ENCODE results near the gene DDX17. TPM values are rescaled to one million over a fixed set of nuclear protein-coding genes. Genes with fewer than 3 reads are reported as not detected.

The DDX17 gene
- total and polyA plus RNA-seq, 2 of the 4 experiments (the other 2 are of a cell fraction) = 240 to 371 TPM

GRCh38 chr22:38523029-38523428 lies 16.9 kb upstream of the DDX17 start:
- Histone ChIP-seq H2AK5ac (ENCODE audit: low read depth, low read length) (no peak overlapping the region), H3K4me3 (ENCODE audit: insufficient read depth, low read depth, low read length) (no peak overlapping the region), H3K36me3 (ENCODE audit: control insufficient read depth, insufficient read depth, low read length) (no peaks in the 10 kb centered on the region), H3K56ac (ENCODE audit: extremely low read depth, insufficient read depth, low read length) (no peak overlapping the region), H3K23ac (ENCODE audit: low read depth, low read length) (no peak overlapping the region), H4K20me1 (ENCODE audit: insufficient read depth, low read length) (no peaks in the 10 kb centered on the region), H4K91ac (ENCODE audit: insufficient read depth, low read depth, low read length) (no peak overlapping the region), H2AK9ac (replicated peaks; ENCODE audit: low read depth, low read length, poor library complexity) (no peak overlapping the region), H3K79me1 (ENCODE audit: low read depth in 1 of 2, low read length in 2 of 2) (no peaks in the 10 kb centered on the region), H3K9me1 (ENCODE audit: insufficient read depth, low read length) (no peaks in the 10 kb centered on the region), H3K27ac (ENCODE audit: insufficient read depth, low read length) (no peak overlapping the region), H2BK15ac (ENCODE audit: low read depth, low read length) (no peak overlapping the region), H2BK20ac (ENCODE audit: low read depth, low read length) (no peak overlapping the region), H4K8ac (ENCODE audit: low read depth in 2 of 2, low read length in 2 of 2) (no peak overlapping the region), H3K14ac (replicated peaks; ENCODE audit: low read depth, low read length) (no peak overlapping the region), H2BK120ac (ENCODE audit: low read depth, low read length) (no peak overlapping the region), H3K9ac (ENCODE audit: low read depth, low read length) (no peak overlapping the region), H2BK5ac (ENCODE audit: low read depth, low read length, poor library complexity, severe bottlenecking) (no peak overlapping the region), H3K4me1 (ENCODE audit: control insufficient read depth, insufficient read depth, low read length) (no peaks in the 10 kb centered on the region), H3K9me3 (ENCODE audit: control insufficient read depth, insufficient read depth, low read length) (no peaks in the 10 kb centered on the region), H3K4me2 (ENCODE audit: low read depth, low read length) (no peak overlapping the region), H4K5ac (ENCODE audit: low read depth, low read length) (no peak overlapping the region), H3K18ac (ENCODE audit: low read depth, low read length) (no peak overlapping the region), H3K27me3 (ENCODE audit: control insufficient read depth, insufficient read depth, low read length) (peaks cover 10% of the 10 kb centered on the region), H3K4ac (ENCODE audit: low read depth, low read length) (no peak overlapping the region), H2AFZ (replicated peaks; ENCODE audit: low read length, poor library complexity) (no peak overlapping the region)
- dilution Hi-C loops (cut with HindIII; ENCODE audit: low sequenced_read_pairs, unreplicated experiment) (no loop called here), intact Hi-C loops (cut with micrococcal nuclease) (no loop called here), in situ Hi-C loops (cut with MboI; ENCODE audit: low sequenced_read_pairs) (no loop called here)
- no peak for DNase-seq
- no peak for ATAC-seq (ENCODE audit: low read depth)
- TF ChIP-seq RAD21 (IDR thresholded peaks at IDR 0.05; ENCODE audit: low read length) = no peak
- no peak for TF ChIP-seq CHD1 (IDR thresholded peaks at IDR 0.05; ENCODE audit: low read depth, low read length)
- TF ChIP-seq RCOR1 (IDR thresholded peaks at IDR 0.05; ENCODE audit: insufficient replicate concordance, low read length) = no peak
- TF ChIP-seq, protein P1, sequence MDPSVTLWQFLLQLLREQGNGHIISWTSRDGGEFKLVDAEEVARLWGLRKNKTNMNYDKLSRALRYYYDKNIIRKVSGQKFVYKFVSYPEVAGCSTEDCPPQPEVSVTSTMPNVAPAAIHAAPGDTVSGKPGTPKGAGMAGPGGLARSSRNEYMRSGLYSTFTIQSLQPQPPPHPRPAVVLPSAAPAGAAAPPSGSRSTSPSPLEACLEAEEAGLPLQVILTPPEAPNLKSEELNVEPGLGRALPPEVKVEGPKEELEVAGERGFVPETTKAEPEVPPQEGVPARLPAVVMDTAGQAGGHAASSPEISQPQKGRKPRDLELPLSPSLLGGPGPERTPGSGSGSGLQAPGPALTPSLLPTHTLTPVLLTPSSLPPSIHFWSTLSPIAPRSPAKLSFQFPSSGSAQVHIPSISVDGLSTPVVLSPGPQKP (IDR thresholded peaks at IDR 0.05; ENCODE audit: borderline replicate concordance, low read depth, low read length) = no peak
- TF ChIP-seq BHLHE40 (IDR thresholded peaks at IDR 0.05; ENCODE audit: low read depth, low read length) = no peak
- TF ChIP-seq MXI1 (IDR thresholded peaks at IDR 0.05; ENCODE audit: borderline replicate concordance, low read depth, low read length) = no peak
- no peak for TF ChIP-seq POLR2A (IDR thresholded peaks at IDR 0.05; ENCODE audit: low read depth, low read length)
- no peak for TF ChIP-seq NFE2L2 (IDR thresholded peaks at IDR 0.05; ENCODE audit: low read depth, low read length)
- no peak for TF ChIP-seq MAFK (IDR thresholded peaks at IDR 0.05; ENCODE audit: low read depth, low read length)
- no peak for TF ChIP-seq CEBPB (IDR thresholded peaks at IDR 0.05; ENCODE audit: low read depth, low read length)
- TF ChIP-seq SMC3 (IDR thresholded peaks at IDR 0.05; ENCODE audit: low read depth, low read length) = no peak
- no peak for TF ChIP-seq RFX5 (IDR thresholded peaks at IDR 0.05; ENCODE audit: low read depth, low read length)
- TF ChIP-seq MAZ (IDR thresholded peaks at IDR 0.05; ENCODE audit: borderline replicate concordance, low read depth, low read length) = no peak
- TF ChIP-seq, protein P2, sequence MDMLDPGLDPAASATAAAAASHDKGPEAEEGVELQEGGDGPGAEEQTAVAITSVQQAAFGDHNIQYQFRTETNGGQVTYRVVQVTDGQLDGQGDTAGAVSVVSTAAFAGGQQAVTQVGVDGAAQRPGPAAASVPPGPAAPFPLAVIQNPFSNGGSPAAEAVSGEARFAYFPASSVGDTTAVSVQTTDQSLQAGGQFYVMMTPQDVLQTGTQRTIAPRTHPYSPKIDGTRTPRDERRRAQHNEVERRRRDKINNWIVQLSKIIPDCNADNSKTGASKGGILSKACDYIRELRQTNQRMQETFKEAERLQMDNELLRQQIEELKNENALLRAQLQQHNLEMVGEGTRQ (IDR thresholded peaks at IDR 0.05; ENCODE audit: low read depth, low read length) = no peak
- TF ChIP-seq CTCF (conservative IDR thresholded peaks at IDR 0.05; ENCODE audit: low read depth, low read length) = no peak
- TF ChIP-seq FOS (IDR thresholded peaks at IDR 0.05; ENCODE audit: low read depth, low read length) = no peak
- ChIA-PET CTCF (no interaction called here), POLR2A (ENCODE audit: unreplicated experiment) (no interaction called here)
- WGBS, 2 experiments (ENCODE audit: extremely low coverage in 2 of 2, insufficient read length in 1 of 2) = 90% methylated on average over 2 of the region's 3 CpGs; no CpG with 5 or more reads in 1 of the 2 experiments
- no TSS peak for BruUV-seq (replicated peaks)
